ENCODE measurements around the gene LSM2. TPM values are rescaled to one million over a fixed set of nuclear protein-coding genes. Genes with fewer than 3 reads are reported as not detected.
"Not testable (repeated sequence)": the region's sequence is repeated elsewhere in the genome, so short reads cannot be mapped to it uniquely, and the experiment has no call there.

LSM2 gene
- total RNA-seq, 1 donor from 2014 or later: 68.2 TPM

GRCh38 chr6:31825553-31825952 lies 18.8 kb upstream of the LSM2 start:
- no peak overlapping the region for H3K27ac Mint-ChIP-seq (ENCODE audit: unreplicated experiment)
- peak overlapping the region; percentile 92 for H3K4me3 Mint-ChIP-seq (ENCODE audit: unreplicated experiment)
- H3K27me3 Mint-ChIP-seq (ENCODE audit: unreplicated experiment): peaks cover 15% of the 10 kb centered on the region
- no peak for DNase-seq
- peaks cover 4% of the 10 kb centered on the region for H3K4me1 Mint-ChIP-seq (ENCODE audit: low read depth, unreplicated experiment)
- no peak for TF ChIP-seq CTCF (IDR thresholded peaks at IDR 0.05; ENCODE audit: partially characterized antibody, unreplicated experiment)
- no peaks in the 10 kb centered on the region for H3K36me3 Mint-ChIP-seq (ENCODE audit: unreplicated experiment)
- peaks cover 16% of the 10 kb centered on the region for H3K9me3 Mint-ChIP-seq (ENCODE audit: unreplicated experiment)

DNA sequence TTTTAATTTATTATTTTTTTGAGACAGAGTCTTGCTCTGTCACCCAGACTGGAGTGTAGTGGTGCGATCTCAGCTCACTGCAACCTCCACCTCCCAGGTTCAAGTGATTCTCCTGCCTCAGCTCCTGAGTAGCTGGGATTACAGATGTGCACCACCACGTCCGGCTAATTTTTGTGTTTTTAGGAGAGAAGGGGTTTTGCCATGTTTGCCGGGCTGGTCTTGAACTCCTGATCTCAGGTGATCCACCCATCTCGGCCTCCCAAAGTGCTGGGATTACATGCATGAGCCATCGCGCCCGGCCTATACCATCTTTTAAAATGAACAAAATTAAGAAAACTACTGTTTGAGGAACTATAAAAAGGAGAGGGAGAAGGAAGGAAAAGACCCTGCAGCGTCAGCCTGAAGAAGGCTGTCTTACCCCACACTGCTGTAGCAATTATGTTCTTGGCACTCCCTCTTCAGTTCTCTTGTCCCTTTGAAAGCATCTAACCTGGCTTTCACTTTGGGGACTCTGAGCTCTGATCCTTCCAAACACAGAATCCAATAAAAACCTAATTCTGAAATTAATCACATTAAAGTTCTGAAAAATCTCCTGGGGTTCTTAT lies 16.9 kb upstream of the LSM2 start:
- H3K27ac Mint-ChIP-seq (ENCODE audit: unreplicated experiment); H3K36me3 Mint-ChIP-seq (ENCODE audit: unreplicated experiment); DNase-seq; H3K4me3 Mint-ChIP-seq (ENCODE audit: unreplicated experiment); H3K4me1 Mint-ChIP-seq (ENCODE audit: low read depth, unreplicated experiment): not testable (repeated sequence)
- peaks cover 13% of the 10 kb centered on the region for H3K27me3 Mint-ChIP-seq (ENCODE audit: unreplicated experiment)
- H3K9me3 Mint-ChIP-seq (ENCODE audit: unreplicated experiment): peaks cover 11% of the 10 kb centered on the region

GRCh38 chr6:31822036-31822821 lies 15.5 kb upstream of the LSM2 start:
- no peak for TF ChIP-seq CTCF (IDR thresholded peaks at IDR 0.05; ENCODE audit: partially characterized antibody, unreplicated experiment)
- DNase-seq: peak; percentile 31
- H3K27ac Mint-ChIP-seq (ENCODE audit: unreplicated experiment): peak overlapping the region; percentile 84
- peaks cover 16% of the 10 kb centered on the region for H3K9me3 Mint-ChIP-seq (ENCODE audit: unreplicated experiment)
- H3K4me1 Mint-ChIP-seq (ENCODE audit: low read depth, unreplicated experiment): peaks cover 5% of the 10 kb centered on the region
- peak overlapping the region; percentile 95 for H3K4me3 Mint-ChIP-seq (ENCODE audit: unreplicated experiment)
- peaks cover 9% of the 10 kb centered on the region for H3K27me3 Mint-ChIP-seq (ENCODE audit: unreplicated experiment)
- H3K36me3 Mint-ChIP-seq (ENCODE audit: unreplicated experiment): peaks cover 4% of the 10 kb centered on the region

- Mint-ChIP-seq H3K27me3 (ENCODE audit: unreplicated experiment) (peaks cover 6% of the 10 kb centered on the region), H3K4me3 (ENCODE audit: unreplicated experiment) (peak overlapping the region; percentile 95), H3K27ac (ENCODE audit: unreplicated experiment) (peak overlapping the region; percentile 89), H3K4me1 (ENCODE audit: low read depth, unreplicated experiment) (peaks cover 3% of the 10 kb centered on the region), H3K36me3 (ENCODE audit: unreplicated experiment) (peaks cover 4% of the 10 kb centered on the region), H3K9me3 (ENCODE audit: unreplicated experiment) (peaks cover 13% of the 10 kb centered on the region)
- DNase-seq: peak; percentile 68
- TF ChIP-seq CTCF (IDR thresholded peaks at IDR 0.05; ENCODE audit: partially characterized antibody, unreplicated experiment): no peak
Measured at GRCh38 chr6:31821301-31822035, 14.7 kb upstream of the LSM2 start.

DNA sequence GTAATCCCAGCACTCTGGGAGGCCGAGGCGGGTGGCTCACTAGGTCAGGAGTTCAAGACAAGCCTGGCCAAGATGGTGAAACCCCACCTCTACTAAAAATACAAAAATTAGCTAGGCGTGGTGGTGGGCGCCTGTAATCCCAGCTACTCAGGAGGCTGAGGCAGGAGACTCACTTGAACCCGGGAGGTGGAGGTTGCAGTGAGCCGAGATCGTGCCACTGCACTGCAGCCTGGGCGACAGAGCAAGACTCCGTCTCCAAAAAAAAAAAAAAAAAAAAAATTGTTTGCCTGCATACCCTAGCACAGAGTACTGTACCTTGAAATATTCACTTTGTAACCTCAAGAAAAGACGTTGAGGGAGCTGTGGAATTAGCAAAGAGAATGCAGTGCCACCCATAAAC lies 13.6 kb upstream of the LSM2 start:
- H3K27me3 Mint-ChIP-seq (ENCODE audit: unreplicated experiment); H3K27ac Mint-ChIP-seq (ENCODE audit: unreplicated experiment); DNase-seq; H3K4me1 Mint-ChIP-seq (ENCODE audit: low read depth, unreplicated experiment); H3K4me3 Mint-ChIP-seq (ENCODE audit: unreplicated experiment); H3K36me3 Mint-ChIP-seq (ENCODE audit: unreplicated experiment): not testable (repeated sequence)
- peaks cover 12% of the 10 kb centered on the region for H3K9me3 Mint-ChIP-seq (ENCODE audit: unreplicated experiment)
